Measurements from ENCODE around the gene HDDC3.

DNA sequence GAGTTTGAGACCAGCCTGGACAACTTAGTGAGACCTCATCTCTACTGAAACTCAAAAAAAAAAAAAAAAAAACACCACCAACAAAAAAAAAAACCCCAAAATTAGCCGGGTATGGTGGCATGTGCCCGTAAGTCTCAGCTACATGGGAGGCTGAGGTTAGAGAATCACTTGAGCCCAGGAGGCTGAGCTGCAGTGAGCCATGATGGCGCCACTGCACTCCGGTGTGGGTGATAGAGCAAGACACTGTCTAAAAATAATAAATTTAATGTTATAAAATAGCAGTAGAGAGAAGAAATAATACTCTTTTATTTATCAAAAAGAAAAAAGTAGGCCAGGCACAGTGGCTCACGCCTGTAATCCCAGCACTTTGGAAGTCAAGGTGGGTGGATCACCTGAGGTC lies 39.8 kb upstream of the HDDC3 start:
- TF ChIP-seq, protein P1, sequence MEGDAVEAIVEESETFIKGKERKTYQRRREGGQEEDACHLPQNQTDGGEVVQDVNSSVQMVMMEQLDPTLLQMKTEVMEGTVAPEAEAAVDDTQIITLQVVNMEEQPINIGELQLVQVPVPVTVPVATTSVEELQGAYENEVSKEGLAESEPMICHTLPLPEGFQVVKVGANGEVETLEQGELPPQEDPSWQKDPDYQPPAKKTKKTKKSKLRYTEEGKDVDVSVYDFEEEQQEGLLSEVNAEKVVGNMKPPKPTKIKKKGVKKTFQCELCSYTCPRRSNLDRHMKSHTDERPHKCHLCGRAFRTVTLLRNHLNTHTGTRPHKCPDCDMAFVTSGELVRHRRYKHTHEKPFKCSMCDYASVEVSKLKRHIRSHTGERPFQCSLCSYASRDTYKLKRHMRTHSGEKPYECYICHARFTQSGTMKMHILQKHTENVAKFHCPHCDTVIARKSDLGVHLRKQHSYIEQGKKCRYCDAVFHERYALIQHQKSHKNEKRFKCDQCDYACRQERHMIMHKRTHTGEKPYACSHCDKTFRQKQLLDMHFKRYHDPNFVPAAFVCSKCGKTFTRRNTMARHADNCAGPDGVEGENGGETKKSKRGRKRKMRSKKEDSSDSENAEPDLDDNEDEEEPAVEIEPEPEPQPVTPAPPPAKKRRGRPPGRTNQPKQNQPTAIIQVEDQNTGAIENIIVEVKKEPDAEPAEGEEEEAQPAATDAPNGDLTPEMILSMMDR (IDR thresholded peaks at IDR 0.05), result no peak
- TF ChIP-seq POLR2A (IDR thresholded peaks at IDR 0.05), result no peak

All from right lobe of liver (tissue), 4 donors.